Bone marrow (tissue), 2 donors: ENCODE data around the gene HMGXB3.

ENCODE experiments used
- DNase-seq, 2 donors: peaks; one replicate each; lab custom pipeline; 2025; lab: John Stamatoyannopoulos, UW

HMGXB3 gene

GRCh38 chr5:150092159-150092787 lies 91.7 kb downstream of the HMGXB3 start:
- DNase-seq = no peak

GRCh38 chr5:150097152-150097551 lies 96.6 kb downstream of the HMGXB3 start:
- DNase-seq = no peak

GRCh38 chr5:150101023-150101422 lies 100.5 kb downstream of the HMGXB3 start:
- no peak for DNase-seq
